H1 (cell line): ENCODE measurements around the gene KLHL2. TPM values are rescaled to one million over a fixed set of nuclear protein-coding genes. Genes with fewer than 3 reads are reported as not detected.

Experiments used
- CTCF ChIA-PET: fragments of 300-600 bp; sonication (Branson Sonifier 250); formaldehyde crosslinking; loops from one replicate; lab custom pipeline; 2021; ENCODE audit not compliant: partially characterized antibody; lab: Charles Lee
- POLR2A ChIA-PET: fragments of 300-600 bp; sonication (Branson Sonifier 250); formaldehyde crosslinking; loops from one replicate; lab custom pipeline; 2021; ENCODE audit warnings: inconsistent platforms; ENCODE audit not compliant: partially characterized antibody; lab: Charles Lee
- DNase-seq, 2 experiments: peaks; one replicate each; pipeline versions ENCODE4 v3.0.0 to v3.0.0-alpha.2; 2010 to 2022; ENCODE audit warnings: low spot score in 2 of 2, low read depth in 1 of 2, mixed read lengths in 1 of 2
- FAIRE-seq: peaks from 2 replicates; lab custom pipeline; 2011; peaks lifted over from hg19 to GRCh38; lab: Jason Lieb, UNC
- H2AFZ ChIP-seq: 2 replicates; pipeline ENCODE4 v1.8.1; 2012; ENCODE audit warnings: low read length, inconsistent platforms
- H2AK5ac ChIP-seq: 2 replicates; pipeline ENCODE4 v1.6.1; 2013; ENCODE audit warnings: low read depth, low read length
- H2BK120ac ChIP-seq: replicated peaks from 2 replicates; pipeline ENCODE3; 2013; ENCODE audit warnings: low read depth, low read length, inconsistent platforms
- H2BK12ac ChIP-seq: 2 replicates; pipeline ENCODE4 v1.6.1; 2013; ENCODE audit warnings: low read depth, low read length
- H2BK15ac ChIP-seq: 2 replicates; pipeline ENCODE4 v1.6.1; 2013; ENCODE audit warnings: low read length
- H2BK20ac ChIP-seq: 2 replicates; pipeline ENCODE4 v1.6.1; 2013; ENCODE audit warnings: low read length
- H2BK5ac ChIP-seq: 2 replicates; pipeline ENCODE4 v1.6.1; 2013; ENCODE audit warnings: low read depth, low read length
- H3K14ac ChIP-seq: 2 replicates; pipeline ENCODE4 v1.6.1; 2013; ENCODE audit warnings: inconsistent platforms; ENCODE audit not compliant: insufficient read length
- H3K18ac ChIP-seq: 2 replicates; pipeline ENCODE4 v1.6.1; 2013; ENCODE audit warnings: low read length; ENCODE audit errors: extremely low read depth
- H3K23ac ChIP-seq: 2 replicates; pipeline ENCODE4 v1.6.1; 2013; ENCODE audit warnings: inconsistent platforms; ENCODE audit not compliant: insufficient read length
- H3K23me2 ChIP-seq: 2 replicates; pipeline ENCODE4 v1.6.1; 2013; ENCODE audit warnings: low read depth, low read length
- H3K27ac ChIP-seq: 2 replicates; pipeline ENCODE4 v1.6.1; 2011; ENCODE audit warnings: low read depth, low read length, inconsistent platforms
- H3K27me3 ChIP-seq, 4 experiments: replicated peaks in 1 of 4; 1 replicate in 1 of 4; 2 replicates in 3 of 4; pipeline versions ENCODE4 v1.6.1 to v1.8.1; 2011 to 2013; ENCODE audit warnings: low read length in 3 of 4, mild to moderate bottlenecking in 3 of 4, inconsistent platforms in 2 of 4, mixed read lengths in 2 of 4, moderate library complexity in 1 of 4; ENCODE audit not compliant: control insufficient read depth in 3 of 4, insufficient read depth in 3 of 4; ENCODE audit errors: extremely low read depth in 1 of 4
- H3K36me3 ChIP-seq, 4 experiments: 2 replicates each; pipeline versions ENCODE4 v1.6.1 to v1.8.1; 2011 to 2013; ENCODE audit warnings: mild to moderate bottlenecking in 4 of 4, low read length in 3 of 4, moderate library complexity in 2 of 4, control low read depth in 1 of 4, inconsistent platforms in 1 of 4; ENCODE audit not compliant: insufficient read depth in 4 of 4, control insufficient read depth in 2 of 4
- H3K4ac ChIP-seq: replicated peaks from 2 replicates; pipeline ENCODE3; 2013; ENCODE audit warnings: low read length, low read depth, mixed read lengths, inconsistent platforms; ENCODE audit not compliant: insufficient read length
- H3K4me1 ChIP-seq, 4 experiments: replicated peaks in 1 of 4; 1 replicate in 1 of 4; 2 replicates in 3 of 4; pipeline versions ENCODE4 v1.6.1 to v1.8.1; 2011 to 2013; ENCODE audit warnings: low read length in 3 of 4, inconsistent platforms in 2 of 4, mixed read lengths in 1 of 4; ENCODE audit not compliant: insufficient read depth in 4 of 4, control insufficient read depth in 3 of 4
- H3K4me2 ChIP-seq, 2 experiments: 2 replicates each; pipeline versions ENCODE4 v1.6.1 to v1.8.1; 2011 to 2013; ENCODE audit warnings: low read depth in 2 of 2, low read length in 2 of 2, control low read depth in 1 of 2, inconsistent platforms in 1 of 2, mild to moderate bottlenecking in 1 of 2; ENCODE audit not compliant: insufficient read depth in 1 of 2
- H3K4me3 ChIP-seq, 4 experiments: fragments of 200-600, 300-600 bp in 1 of 4; sonication (generic), shearing (Covaris generic), sonication (Bioruptor Twin) in 1 of 4; 2 replicates each; pipeline versions ENCODE4 v1.5.1 to v1.8.1; 2011 to 2016; ENCODE audit warnings: low read length in 4 of 4, low read depth in 3 of 4, control low read depth in 2 of 4, inconsistent platforms in 2 of 4, mild to moderate bottlenecking in 2 of 4, mixed read lengths in 1 of 4, moderate library complexity in 1 of 4; ENCODE audit not compliant: insufficient read depth in 2 of 4; ENCODE audit errors: extremely low read depth in 1 of 4
- H3K56ac ChIP-seq: replicated peaks from 2 replicates; pipeline ENCODE3; 2013; ENCODE audit warnings: low read depth, mild to moderate bottlenecking, mixed read lengths, low read length, inconsistent platforms; ENCODE audit not compliant: insufficient read length
- H3K79me1 ChIP-seq: 2 replicates; pipeline ENCODE4 v1.6.1; 2013; ENCODE audit warnings: low read depth, low read length, control low read depth
- H3K79me2 ChIP-seq, 2 experiments: 2 replicates each; pipeline versions ENCODE4 v1.6.1 to v1.8.1; 2012 to 2013; ENCODE audit warnings: low read length in 2 of 2, mild to moderate bottlenecking in 2 of 2, inconsistent platforms in 1 of 2; ENCODE audit not compliant: insufficient read depth in 2 of 2, control insufficient read depth in 1 of 2
- H3K9ac ChIP-seq, 4 experiments: replicated peaks in 1 of 4; 1 replicate in 1 of 4; 2 replicates in 3 of 4; pipeline versions ENCODE4 v1.6.1 to v1.8.1; 2011 to 2013; ENCODE audit warnings: low read depth in 3 of 4, low read length in 3 of 4, control low read depth in 2 of 4, mild to moderate bottlenecking in 2 of 4, moderate library complexity in 2 of 4, inconsistent platforms in 1 of 4; ENCODE audit errors: extremely low read depth in 1 of 4
- H3K9me3 ChIP-seq, 2 experiments: 2 replicates each; pipeline versions ENCODE4 v1.6.1 to v1.8.1; 2012 to 2013; ENCODE audit warnings: mild to moderate bottlenecking in 2 of 2, moderate library complexity in 2 of 2, control low read depth in 1 of 2, inconsistent platforms in 1 of 2, low read depth in 1 of 2, low read length in 1 of 2, mixed read lengths in 1 of 2; ENCODE audit not compliant: insufficient read depth in 2 of 2
- H4K20me1 ChIP-seq, 2 experiments: replicated peaks in 1 of 2; 2 replicates each; pipeline versions ENCODE3 to v1.8.1; 2011 to 2013; ENCODE audit warnings: inconsistent platforms in 2 of 2, low read length in 2 of 2, mild to moderate bottlenecking in 1 of 2; ENCODE audit not compliant: insufficient read depth in 2 of 2, control insufficient read depth in 1 of 2
- H4K5ac ChIP-seq: 2 replicates; pipeline ENCODE4 v1.6.1; 2013; ENCODE audit warnings: low read length, low read depth, mixed read lengths, inconsistent platforms; ENCODE audit not compliant: insufficient read length
- H4K8ac ChIP-seq: 2 replicates; pipeline ENCODE4 v1.8.0; 2013; ENCODE audit warnings: mild to moderate bottlenecking, moderate library complexity, low read length, inconsistent platforms; ENCODE audit not compliant: insufficient read depth; ENCODE audit errors: extremely low read depth
- H4K91ac ChIP-seq: replicated peaks from 2 replicates; pipeline ENCODE3; 2013; ENCODE audit warnings: low read length, mixed read lengths, inconsistent platforms; ENCODE audit not compliant: insufficient read length
- CBX8 ChIP-seq: fragments of 300-800, 300-1000 bp; sonication (generic); IDR thresholded peaks from 2 replicates; pipeline ENCODE4 v1.7.1; 2016; ENCODE audit warnings: low read depth, low read length, borderline replicate concordance
- CHD1 ChIP-seq: IDR thresholded peaks from 2 replicates; pipeline ENCODE4 v1.6.1; 2012; ENCODE audit warnings: low read depth, low read length, improper control_type of control experiment
- GABPA ChIP-seq: IDR thresholded peaks from 2 replicates; pipeline ENCODE4 v1.6.1; 2011; ENCODE audit warnings: mild to moderate bottlenecking, low read length, moderate library complexity, borderline replicate concordance; ENCODE audit not compliant: insufficient read depth
- KDM4A ChIP-seq: IDR thresholded peaks from one replicate; pipeline ENCODE4 v1.7.1; 2012; ENCODE audit warnings: low read depth, mild to moderate bottlenecking, moderate library complexity, low read length, inconsistent platforms; ENCODE audit not compliant: severe bottlenecking
- NANOG ChIP-seq: IDR thresholded peaks from 2 replicates; pipeline ENCODE4 v1.6.1; 2011; ENCODE audit warnings: low read length, low read depth, mild to moderate bottlenecking, inconsistent platforms; ENCODE audit not compliant: insufficient read depth, poor library complexity, severe bottlenecking
- SAP30 ChIP-seq: fragments of 300-600 bp; sonication (generic); IDR thresholded peaks from 2 replicates; pipeline ENCODE4 v1.7.1; 2012; ENCODE audit warnings: low read length, moderate library complexity, mild to moderate bottlenecking, inconsistent platforms; ENCODE audit not compliant: insufficient read depth, insufficient replicate concordance
- SUZ12 ChIP-seq: fragments of 200-600 bp; sonication (generic); IDR thresholded peaks from 2 replicates; pipeline ENCODE4 v1.6.1; 2012; ENCODE audit warnings: mild to moderate bottlenecking, inconsistent platforms, low read length, moderate library complexity, mixed read lengths
- YY1 ChIP-seq: IDR thresholded peaks from 2 replicates; pipeline ENCODE4 v1.6.1; 2011; ENCODE audit warnings: low read depth, mild to moderate bottlenecking, low read length
- ZNF274 ChIP-seq: IDR thresholded peaks from 2 replicates; pipeline ENCODE4 v1.7.0; 2012; ENCODE audit warnings: low read length, borderline replicate concordance; ENCODE audit errors: extremely low read depth
- WGBS, 2 experiments: shearing (Covaris generic) in 1 of 2; methylation state at CpG; one replicate each; pipeline versions ENCODE4 v1.1.6 to v1.1.7; 2013 to 2015; ENCODE audit warnings: low lambda C conversion rate in 2 of 2, mixed read lengths in 2 of 2, inconsistent platforms in 1 of 2, low coverage in 1 of 2, missing lambda C conversion rate in 1 of 2; ENCODE audit not compliant: insufficient replicate concordance in 2 of 2, insufficient coverage in 1 of 2, insufficient read length in 1 of 2; ENCODE audit errors: extremely low coverage in 1 of 2, missing lambda C conversion rate in 1 of 2; 5-methylcytosine and 5-hydroxymethylcytosine counted together
- polyA plus RNA-seq, 7 experiments: library from polyadenylated mRNA; depleted of rRNA in 3 of 7; stranded (reverse) in 5 of 7; unstranded in 2 of 7; fragments of >200 nt in 5 of 7; fragments of 200-250 nt in 2 of 7; gene quantifications; 1 replicate in 5 of 7; 2 replicates in 1 of 7; 4 replicates in 1 of 7; pipeline versions ENCODE4 v1.2.1 to v1.2.3, GENCODE V29; 2011 to 2013; ENCODE audit warnings: missing spikeins in 2 of 7, mixed read lengths in 2 of 7
- total RNA-seq: library from RNA; stranded (reverse); fragmentation: NEBNext Ultra II Directional; extraction: Animal tissue kit (Norgen Biotek cat#: 25700); gene quantifications from 2 replicates; pipeline ENCODE4 v1.2.1, GENCODE V29; 2021
- TF ChIP-seq, protein P1 (sequence below), 3 experiments: IDR thresholded peaks; 1 replicate in 2 of 3; 2 replicates in 1 of 3; pipeline versions ENCODE4 v1.5.1 to v1.6.1; 2011; ENCODE audit warnings: low read length in 3 of 3, mild to moderate bottlenecking in 3 of 3, inconsistent platforms in 2 of 3, low read depth in 1 of 3, moderate library complexity in 1 of 3; ENCODE audit not compliant: insufficient read depth in 1 of 3; ENCODE audit errors: control extremely low read depth in 1 of 3

KLHL2 gene
- total and polyA plus RNA-seq, 2 of the 8 experiments (the other 6 are each of a cell fraction or from before 2014, with no cell fraction given), result 5.2 to 12.0 TPM

DNA sequence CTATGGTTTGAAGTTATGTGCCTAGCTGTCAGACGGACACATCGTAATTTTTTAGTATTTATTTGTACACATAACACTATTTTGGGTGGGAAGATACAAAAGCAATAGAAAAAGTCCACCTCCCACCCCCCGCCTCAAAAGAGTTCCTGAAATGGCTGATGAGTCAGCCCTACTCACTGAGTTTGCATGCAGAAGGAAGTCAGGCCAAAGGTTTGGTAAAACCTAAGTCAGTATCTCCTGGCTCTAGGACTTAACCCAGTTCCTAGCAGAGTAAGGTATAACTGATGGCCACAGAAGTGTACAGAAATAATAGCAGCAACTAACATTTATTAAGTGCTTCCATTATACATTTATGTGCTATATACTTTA, 2.9 kb upstream of the KLHL2 start:
- Histone ChIP-seq H2AFZ (no peak overlapping the region), H3K79me1 (peaks cover 3% of the 10 kb centered on the region; the same call in 1 of the 2 replicates), H3K4ac (no peak overlapping the region), H2BK120ac (no peak overlapping the region), H3K4me3 (no peak overlapping the region), H4K20me1 (peaks cover 0 to 1% of the 10 kb centered on the region in 2 experiments), H4K5ac (no peak overlapping the region), H3K23ac (no peak overlapping the region), H2BK20ac (no peak overlapping the region), H2BK12ac (no peak overlapping the region), H3K79me2 (peaks cover 0 to 16% of the 10 kb centered on the region in 2 experiments; a peak in 2 of 4 replicates), H2BK5ac (no peak overlapping the region), H2AK5ac (no peak overlapping the region), H3K56ac (no peak overlapping the region), H4K91ac (no peak overlapping the region), H3K4me2 (no peak overlapping the region), H3K9ac (no peak overlapping the region), H3K36me3 (no peaks in the 10 kb centered on the region), H3K27ac (no peak overlapping the region), H2BK15ac (no peak overlapping the region), H3K18ac (no peak overlapping the region), H3K14ac (no peak overlapping the region), H3K27me3 (peaks cover 0 to 4% (median 2%) of the 10 kb centered on the region in 4 experiments; a peak in 3 of 7 replicates), H3K4me1 (peaks cover 4 to 11% (median 7%) of the 10 kb centered on the region in 4 experiments; a peak in 6 of 7 replicates), H3K9me3 (no peaks in the 10 kb centered on the region), H4K8ac (no peak overlapping the region), H3K23me2 (peaks cover 11% of the 10 kb centered on the region)
- POLR2A ChIA-PET, result no interaction called here
- DNase-seq (no peak), FAIRE-seq (no peak)
- 84% methylated on average over 3 of the region's 3 CpGs; no CpG with 5 or more reads in 1 of the 2 experiments for WGBS, 2 experiments
- CTCF ChIA-PET, result interaction anchor here (1.3 kb wide), 1 partner anchor 19 kb away, joined by 4 read pairs; no protein-coding TSS in a partner anchor
- no peak for TF ChIP-seq SUZ12
- no peak for TF ChIP-seq KDM4A
- TF ChIP-seq CBX8, result no peak
- TF ChIP-seq, protein P1, sequence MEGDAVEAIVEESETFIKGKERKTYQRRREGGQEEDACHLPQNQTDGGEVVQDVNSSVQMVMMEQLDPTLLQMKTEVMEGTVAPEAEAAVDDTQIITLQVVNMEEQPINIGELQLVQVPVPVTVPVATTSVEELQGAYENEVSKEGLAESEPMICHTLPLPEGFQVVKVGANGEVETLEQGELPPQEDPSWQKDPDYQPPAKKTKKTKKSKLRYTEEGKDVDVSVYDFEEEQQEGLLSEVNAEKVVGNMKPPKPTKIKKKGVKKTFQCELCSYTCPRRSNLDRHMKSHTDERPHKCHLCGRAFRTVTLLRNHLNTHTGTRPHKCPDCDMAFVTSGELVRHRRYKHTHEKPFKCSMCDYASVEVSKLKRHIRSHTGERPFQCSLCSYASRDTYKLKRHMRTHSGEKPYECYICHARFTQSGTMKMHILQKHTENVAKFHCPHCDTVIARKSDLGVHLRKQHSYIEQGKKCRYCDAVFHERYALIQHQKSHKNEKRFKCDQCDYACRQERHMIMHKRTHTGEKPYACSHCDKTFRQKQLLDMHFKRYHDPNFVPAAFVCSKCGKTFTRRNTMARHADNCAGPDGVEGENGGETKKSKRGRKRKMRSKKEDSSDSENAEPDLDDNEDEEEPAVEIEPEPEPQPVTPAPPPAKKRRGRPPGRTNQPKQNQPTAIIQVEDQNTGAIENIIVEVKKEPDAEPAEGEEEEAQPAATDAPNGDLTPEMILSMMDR (IDR thresholded peaks at IDR 0.05; ENCODE audit: control extremely low read depth in 1 of 3, insufficient read depth in 1 of 3, low read depth in 1 of 3, low read length in 3 of 3), result no peak
- no peak for TF ChIP-seq GABPA
- no peak for TF ChIP-seq YY1
- no peak for TF ChIP-seq ZNF274
- no peak for TF ChIP-seq NANOG
- TF ChIP-seq CHD1, result no peak
- TF ChIP-seq SAP30, result no peak
